PC-3 (cell line): Measurements from ENCODE around the gene XK.

Experiments
- CTCF ChIP-seq: fragments of 300-600 bp; sonication (generic); conservative IDR thresholded peaks from 2 replicates; pipeline ENCODE4 v1.5.1; 2017; ENCODE audit warnings: antibody characterized with exemption, low read depth, mild to moderate bottlenecking, low read length
- EZH2 ChIP-seq: fragments of 300-600 bp; sonication (generic); IDR thresholded peaks from one replicate; pipeline ENCODE4 v1.6.1; 2017; ENCODE audit warnings: antibody characterized with exemption, mild to moderate bottlenecking, low read length; ENCODE audit not compliant: unreplicated experiment

GRCh38 chrX:37781081-37781480 lies 95.5 kb downstream of the XK start:
- TF ChIP-seq CTCF (no peak), EZH2 (no peak)
